Ishikawa (cell line): ENCODE measurements around the gene AMZ1.
"Not testable (repeated sequence)": the region's sequence is repeated elsewhere in the genome, so short reads cannot be mapped to it uniquely, and the experiment has no call there.

Experiments used
- CREB1 ChIP-seq: IDR thresholded peaks from 2 replicates; pipeline ENCODE4 v1.6.1; 2012; ENCODE audit warnings: low read depth
- EP300 ChIP-seq: IDR thresholded peaks from 2 replicates; pipeline ENCODE4 v1.6.1; 2012; ENCODE audit warnings: borderline replicate concordance
- FOXM1 ChIP-seq: IDR thresholded peaks from 2 replicates; pipeline ENCODE4 v1.6.1; 2012; ENCODE audit warnings: low read depth, borderline replicate concordance
- NFIC ChIP-seq: IDR thresholded peaks from 2 replicates; pipeline ENCODE4 v1.6.1; 2012
- REST ChIP-seq: IDR thresholded peaks from 2 replicates; pipeline ENCODE4 v1.6.1; 2012; ENCODE audit warnings: low read depth, mild to moderate bottlenecking
- TAF1 ChIP-seq: IDR thresholded peaks from 2 replicates; pipeline ENCODE4 v1.6.1; 2012; ENCODE audit warnings: low read depth, mild to moderate bottlenecking

- TF ChIP-seq REST, NFIC, EP300, TAF1, CREB1, FOXM1: not testable (repeated sequence)
These were observed 8.6 kb upstream of the AMZ1 start for GRCh38 chr7:2679135-2680127.
